HepG2 (cell line): ENCODE results near the gene ANO9. TPM values are rescaled to one million over a fixed set of nuclear protein-coding genes. Genes with fewer than 3 reads are reported as not detected.

Experiments
- ATAC-seq: fragments of 200-7000 bp; cut with Tn5 transposase; 3 replicates; pipeline ENCODE4 v1.9.1; 2020; ENCODE audit warnings: mild to moderate bottlenecking, moderate library complexity
- BruUV-seq: library from RNA; stranded (reverse); fragments of 400-500 nt; replicated peaks from 2 replicates; lab custom pipeline; 2021; lab: Mats Ljungman, UMichigan
- CTCF ChIA-PET: fragments of 300-600 bp; formaldehyde crosslinking; extraction: SDS; loops from one replicate; lab custom pipeline; 2021; ENCODE audit warnings: low total read pairs, inconsistent platforms, low intra/inter-chr PET ratio; lab: Yijun Ruan, JAX
- POLR2A ChIA-PET: fragments of 350-600 bp; sonication (Branson Sonifier 250); formaldehyde crosslinking; loops from one replicate; lab custom pipeline; 2020; ENCODE audit warnings: antibody characterized with exemption, inconsistent platforms; lab: Yijun Ruan, JAX
- DNase-seq: peaks from one replicate; pipeline ENCODE4 v3.0.0-alpha.2; 2015; ENCODE audit warnings: low spot score
- FAIRE-seq: peaks from 3 replicates; lab custom pipeline; 2011; peaks lifted over from hg19 to GRCh38; lab: Jason Lieb, UNC
- H2AFZ ChIP-seq: one replicate; pipeline ENCODE4 v1.6.1; 2011; ENCODE audit warnings: low read length, inconsistent platforms
- H3K27ac ChIP-seq: fragments of 300-600 bp; 3 replicates; pipeline ENCODE4 v1.8.0; 2011; ENCODE audit warnings: mixed run types, mild to moderate bottlenecking, mixed read lengths, low read length, inconsistent platforms; ENCODE audit not compliant: insufficient read depth; ENCODE audit errors: extremely low read length
- H3K27me3 ChIP-seq, 2 experiments: fragments of 200-600 bp in 1 of 2; 2 replicates in 1 of 2; 3 replicates in 1 of 2; pipeline versions ENCODE4 v1.6.0 to v1.8.0; 2011; ENCODE audit warnings: low read length in 2 of 2, mild to moderate bottlenecking in 2 of 2, moderate library complexity in 2 of 2, inconsistent platforms in 1 of 2; ENCODE audit not compliant: insufficient read depth in 2 of 2, control insufficient read depth in 1 of 2
- H3K36me3 ChIP-seq, 2 experiments: fragments of 200-600 bp in 1 of 2; replicated peaks in 1 of 2; 2 replicates in 1 of 2; 3 replicates in 1 of 2; pipeline versions ENCODE4 v1.5.1 to v1.8.0; 2011; ENCODE audit warnings: low read length in 2 of 2, inconsistent platforms in 1 of 2; ENCODE audit not compliant: insufficient read depth in 2 of 2, control insufficient read depth in 1 of 2
- H3K4me1 ChIP-seq: 2 replicates; pipeline ENCODE4 v1.5.1; 2012; ENCODE audit warnings: low read length, inconsistent platforms; ENCODE audit not compliant: insufficient read depth
- H3K4me2 ChIP-seq: 2 replicates; pipeline ENCODE4 v1.6.0; 2011; ENCODE audit warnings: low read depth, low read length, inconsistent platforms
- H3K4me3 ChIP-seq, 3 experiments: fragments of 200-600 bp in 1 of 3; sonication (generic), shearing (Covaris generic) in 1 of 3; replicated peaks in 1 of 3; 2 replicates each; pipeline ENCODE4 v1.5.1; 2011 to 2016; ENCODE audit warnings: low read length in 3 of 3, inconsistent platforms in 2 of 3, low read depth in 2 of 3, mild to moderate bottlenecking in 2 of 3, control low read depth in 1 of 3, mixed read lengths in 1 of 3; ENCODE audit not compliant: insufficient read depth in 1 of 3
- H3K79me2 ChIP-seq: one replicate; pipeline ENCODE4 v1.6.1; 2011; ENCODE audit warnings: low read length, inconsistent platforms; ENCODE audit not compliant: insufficient read depth
- H3K9ac ChIP-seq: 2 replicates; pipeline ENCODE4 v1.6.0; 2011; ENCODE audit warnings: mild to moderate bottlenecking, low read depth, low read length, inconsistent platforms; ENCODE audit not compliant: insufficient read depth
- H3K9me3 ChIP-seq: 2 replicates; pipeline ENCODE4 v1.5.1; 2012; ENCODE audit warnings: mild to moderate bottlenecking, low read length
- H4K20me1 ChIP-seq: 2 replicates; pipeline ENCODE4 v1.6.0; 2011; ENCODE audit warnings: inconsistent platforms, mild to moderate bottlenecking, low read length, moderate library complexity; ENCODE audit not compliant: insufficient read depth
- EHMT2 ChIP-seq: fragments of 200-600 bp; sonication (generic); IDR thresholded peaks from 2 replicates; pipeline ENCODE4 v1.7.0; 2017; ENCODE audit warnings: antibody characterized with exemption, low read depth, low read length, borderline replicate concordance
- ESRRA ChIP-seq: sonication (generic); formaldehyde crosslinking; IDR thresholded peaks from 2 replicates; pipeline ENCODE4 v1.5.1; 2020; ENCODE audit warnings: mild to moderate bottlenecking, low read depth, missing genetic modification reagents
- HOXA7 ChIP-seq: sonication (generic); formaldehyde crosslinking; IDR thresholded peaks from 2 replicates; pipeline ENCODE4 v1.8.1; 2022; ENCODE audit warnings: mild to moderate bottlenecking, missing genetic modification reagents, moderate library complexity
- NPAS2 ChIP-seq: sonication (generic); formaldehyde crosslinking; IDR thresholded peaks from 2 replicates; pipeline ENCODE4 v1.8.0; 2022; ENCODE audit warnings: mild to moderate bottlenecking, missing genetic modification reagents, borderline replicate concordance
- SIN3B ChIP-seq: fragments of 150-350 bp; IDR thresholded peaks from 2 replicates; pipeline ENCODE4 v1.6.1; 2014; ENCODE audit warnings: low read length
- THYN1 ChIP-seq: sonication (generic); formaldehyde crosslinking; IDR thresholded peaks from 2 replicates; pipeline ENCODE4 v1.8.1; 2023; ENCODE audit warnings: low read depth, mild to moderate bottlenecking, moderate library complexity, missing genetic modification reagents, borderline replicate concordance
- ZNF432 ChIP-seq: sonication (generic); formaldehyde crosslinking; IDR thresholded peaks from 2 replicates; pipeline ENCODE4 v1.5.0; 2020; ENCODE audit warnings: missing genetic modification reagents, mild to moderate bottlenecking, borderline replicate concordance
- WGBS: methylation state at CpG from one replicate; pipeline ENCODE4 v1.1.6; 2017; ENCODE audit warnings: low lambda C conversion rate; 5-methylcytosine and 5-hydroxymethylcytosine counted together
- in situ Hi-C: cut with HindIII; loops from 2 replicates; pipeline ENCODE4 v1.10.0; 2017; ENCODE audit warnings: low pct_unique_long_range_greater_than_20kb; ENCODE audit not compliant: extremely low pct_ligation_motif_present
- intact Hi-C: fragments of 100-400 bp; cut with micrococcal nuclease; formaldehyde crosslinking; loops from one replicate; pipeline ENCODE4 v1.10.0; 2022; ENCODE audit not compliant: unreplicated experiment
- polyA plus RNA-seq, 8 experiments: library from polyadenylated mRNA; depleted of rRNA in 3 of 8; stranded (reverse) in 7 of 8; unstranded in 1 of 8; fragments of >200 nt; fragmentation: Illumina TruSeq in 4 of 8; extraction: Trizol in 4 of 8; gene quantifications; 2 replicates each; pipeline versions ENCODE4 v1.2.1 to v1.2.3, GENCODE V29; 2011 to 2016; ENCODE audit warnings: low read depth in 4 of 8, missing spikeins in 1 of 8, mixed read lengths in 1 of 8; ENCODE audit not compliant: insufficient read depth in 1 of 8
- total RNA-seq, 5 experiments: library from RNA; depleted of rRNA; stranded (reverse); fragments of >200 nt; fragmentation: Illumina TruSeq; extraction: Trizol; gene quantifications; 2 replicates each; pipeline ENCODE4 v1.2.3, GENCODE V29; 2016; ENCODE audit warnings: low read depth in 1 of 5
- TF ChIP-seq, protein P1 (sequence below): sonication (generic); formaldehyde crosslinking; IDR thresholded peaks from 2 replicates; pipeline ENCODE4 v1.4.0; 2020; ENCODE audit warnings: missing genetic modification reagents, mild to moderate bottlenecking, borderline replicate concordance
- TF ChIP-seq, protein P2 (sequence below): sonication (generic); formaldehyde crosslinking; IDR thresholded peaks from 2 replicates; pipeline ENCODE4 v1.4.0; 2020; ENCODE audit warnings: missing genetic modification reagents

Gene ANO9
- total and polyA plus RNA-seq, 2 of the 13 experiments (the other 11 are each of a cell fraction or from before 2014, with no cell fraction given), result 8.9 to 14.3 TPM

DNA sequence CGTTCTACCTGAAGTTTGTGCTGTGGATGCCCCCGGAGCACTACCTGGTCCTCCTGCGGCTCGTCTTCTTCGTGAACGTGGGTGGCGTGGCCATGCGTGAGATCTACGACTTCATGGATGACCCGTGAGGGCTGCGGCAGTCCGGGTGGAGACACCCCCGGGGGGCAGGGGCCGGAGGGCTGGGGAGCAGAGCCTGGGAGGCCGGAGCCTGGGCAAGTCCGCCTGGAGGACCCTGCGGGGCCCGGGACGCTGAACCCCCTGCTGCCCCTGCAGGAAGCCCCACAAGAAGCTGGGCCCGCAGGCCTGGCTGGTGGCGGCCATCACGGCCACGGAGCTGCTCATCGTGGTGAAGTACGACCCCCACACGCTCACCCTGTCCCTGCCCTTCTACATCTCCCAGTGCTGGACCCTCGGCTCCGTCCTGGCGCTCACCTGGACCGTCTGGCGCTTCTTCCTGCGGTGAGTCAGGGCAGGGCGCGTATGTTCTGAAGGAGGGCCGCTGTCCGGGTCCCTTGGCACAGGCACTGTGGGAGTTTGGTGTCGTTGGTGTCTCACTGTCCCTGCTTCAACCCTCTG lies 47.9 kb upstream of the ANO9 start:
- Histone ChIP-seq H3K36me3 (peaks cover 10 to 14% of the 10 kb centered on the region in 2 experiments; a peak in 2 of 5 replicates), H3K79me2 (peaks cover 3% of the 10 kb centered on the region), H2AFZ (no peak overlapping the region), H3K4me1 (no peaks in the 10 kb centered on the region), H3K27me3 (no peaks in the 10 kb centered on the region), H3K9me3 (no peaks in the 10 kb centered on the region), H3K9ac (no peak overlapping the region), H3K4me2 (no peak overlapping the region), H3K27ac (no peak overlapping the region), H4K20me1 (no peaks in the 10 kb centered on the region), H3K4me3 (no peak overlapping the region)
- TF ChIP-seq SIN3B, result no peak
- no peak for TF ChIP-seq THYN1 (CRISPR knock-in tag)
- TF ChIP-seq ZNF432 (CRISPR knock-in tag), result no peak
- no peak for TF ChIP-seq EHMT2
- no peak for TF ChIP-seq NPAS2
- TF ChIP-seq, protein P1, sequence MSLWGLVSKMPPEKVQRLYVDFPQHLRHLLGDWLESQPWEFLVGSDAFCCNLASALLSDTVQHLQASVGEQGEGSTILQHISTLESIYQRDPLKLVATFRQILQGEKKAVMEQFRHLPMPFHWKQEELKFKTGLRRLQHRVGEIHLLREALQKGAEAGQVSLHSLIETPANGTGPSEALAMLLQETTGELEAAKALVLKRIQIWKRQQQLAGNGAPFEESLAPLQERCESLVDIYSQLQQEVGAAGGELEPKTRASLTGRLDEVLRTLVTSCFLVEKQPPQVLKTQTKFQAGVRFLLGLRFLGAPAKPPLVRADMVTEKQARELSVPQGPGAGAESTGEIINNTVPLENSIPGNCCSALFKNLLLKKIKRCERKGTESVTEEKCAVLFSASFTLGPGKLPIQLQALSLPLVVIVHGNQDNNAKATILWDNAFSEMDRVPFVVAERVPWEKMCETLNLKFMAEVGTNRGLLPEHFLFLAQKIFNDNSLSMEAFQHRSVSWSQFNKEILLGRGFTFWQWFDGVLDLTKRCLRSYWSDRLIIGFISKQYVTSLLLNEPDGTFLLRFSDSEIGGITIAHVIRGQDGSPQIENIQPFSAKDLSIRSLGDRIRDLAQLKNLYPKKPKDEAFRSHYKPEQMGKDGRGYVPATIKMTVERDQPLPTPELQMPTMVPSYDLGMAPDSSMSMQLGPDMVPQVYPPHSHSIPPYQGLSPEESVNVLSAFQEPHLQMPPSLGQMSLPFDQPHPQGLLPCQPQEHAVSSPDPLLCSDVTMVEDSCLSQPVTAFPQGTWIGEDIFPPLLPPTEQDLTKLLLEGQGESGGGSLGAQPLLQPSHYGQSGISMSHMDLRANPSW (CRISPR knock-in tag), result no peak
- no peak for TF ChIP-seq HOXA7
- no peak for TF ChIP-seq ESRRA (CRISPR knock-in tag)
- TF ChIP-seq, protein P2, sequence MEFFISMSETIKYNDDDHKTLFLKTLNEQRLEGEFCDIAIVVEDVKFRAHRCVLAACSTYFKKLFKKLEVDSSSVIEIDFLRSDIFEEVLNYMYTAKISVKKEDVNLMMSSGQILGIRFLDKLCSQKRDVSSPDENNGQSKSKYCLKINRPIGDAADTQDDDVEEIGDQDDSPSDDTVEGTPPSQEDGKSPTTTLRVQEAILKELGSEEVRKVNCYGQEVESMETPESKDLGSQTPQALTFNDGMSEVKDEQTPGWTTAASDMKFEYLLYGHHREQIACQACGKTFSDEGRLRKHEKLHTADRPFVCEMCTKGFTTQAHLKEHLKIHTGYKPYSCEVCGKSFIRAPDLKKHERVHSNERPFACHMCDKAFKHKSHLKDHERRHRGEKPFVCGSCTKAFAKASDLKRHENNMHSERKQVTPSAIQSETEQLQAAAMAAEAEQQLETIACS, result no peak
- in situ Hi-C loops (no loop called here), intact Hi-C loops (no loop called here)
- WGBS, result over 99% methylated on average over 20 of the region's 37 CpGs
- no peak for ATAC-seq
- FAIRE-seq, result no peak
- ChIA-PET CTCF (no interaction called here), POLR2A (no interaction called here)
- DNase-seq, result no peak
- BruUV-seq, result no TSS peak
